Astrocyte of the spinal cord (primary cell): ENCODE results near the gene HLA-DPA1.

Experiments
- DNase-seq: peaks from one replicate; pipeline ENCODE4 v3.0.0; 2011; ENCODE audit warnings: low read depth, low spot score
- H3K4me3 ChIP-seq: 2 replicates; pipeline ENCODE4 v1.5.1; 2011; ENCODE audit warnings: low read depth, mild to moderate bottlenecking, low read length, moderate library complexity
- in situ Hi-C: cut with HindIII; loops from 2 replicates; pipeline ENCODE4 v1.10.0; 2017; ENCODE audit warnings: low sequenced_read_pairs
- TF ChIP-seq, protein P1 (sequence below): IDR thresholded peaks from 2 replicates; pipeline ENCODE4 v1.5.1; 2012; ENCODE audit warnings: low read depth, mild to moderate bottlenecking, low read length, inconsistent platforms

Gene HLA-DPA1

DNA sequence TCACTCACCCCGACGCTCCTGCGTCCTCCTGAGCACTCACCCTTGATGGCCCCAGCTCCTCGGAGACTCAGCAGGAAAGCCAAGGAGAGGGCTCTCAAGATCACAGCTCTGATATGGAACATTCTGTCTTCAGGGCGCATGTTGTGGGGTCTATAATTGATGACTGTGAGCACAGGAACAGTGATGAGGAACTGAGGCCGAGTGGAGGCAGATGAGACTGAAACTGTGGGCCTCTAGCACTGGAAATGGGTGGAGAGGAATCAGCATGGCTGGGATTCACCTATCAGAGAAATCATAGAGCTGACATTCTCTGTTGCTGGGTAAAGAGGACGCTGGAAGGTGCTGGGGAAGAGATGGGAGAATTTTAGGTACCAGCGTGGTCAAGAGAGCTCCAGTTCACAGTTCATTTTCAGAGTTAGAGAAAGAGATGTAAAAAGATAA lies at the start of gene HLA-DPA1:
HLA-DPA1 (minus strand) TSS at position 219 of the 441 bp plus-strand sequence.
- no peak within 1 kb of the TSS for H3K4me3 ChIP-seq
- in situ Hi-C loops = no loop called here
- no peak for DNase-seq
- TF ChIP-seq, protein P1, sequence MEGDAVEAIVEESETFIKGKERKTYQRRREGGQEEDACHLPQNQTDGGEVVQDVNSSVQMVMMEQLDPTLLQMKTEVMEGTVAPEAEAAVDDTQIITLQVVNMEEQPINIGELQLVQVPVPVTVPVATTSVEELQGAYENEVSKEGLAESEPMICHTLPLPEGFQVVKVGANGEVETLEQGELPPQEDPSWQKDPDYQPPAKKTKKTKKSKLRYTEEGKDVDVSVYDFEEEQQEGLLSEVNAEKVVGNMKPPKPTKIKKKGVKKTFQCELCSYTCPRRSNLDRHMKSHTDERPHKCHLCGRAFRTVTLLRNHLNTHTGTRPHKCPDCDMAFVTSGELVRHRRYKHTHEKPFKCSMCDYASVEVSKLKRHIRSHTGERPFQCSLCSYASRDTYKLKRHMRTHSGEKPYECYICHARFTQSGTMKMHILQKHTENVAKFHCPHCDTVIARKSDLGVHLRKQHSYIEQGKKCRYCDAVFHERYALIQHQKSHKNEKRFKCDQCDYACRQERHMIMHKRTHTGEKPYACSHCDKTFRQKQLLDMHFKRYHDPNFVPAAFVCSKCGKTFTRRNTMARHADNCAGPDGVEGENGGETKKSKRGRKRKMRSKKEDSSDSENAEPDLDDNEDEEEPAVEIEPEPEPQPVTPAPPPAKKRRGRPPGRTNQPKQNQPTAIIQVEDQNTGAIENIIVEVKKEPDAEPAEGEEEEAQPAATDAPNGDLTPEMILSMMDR = no peak

DNA sequence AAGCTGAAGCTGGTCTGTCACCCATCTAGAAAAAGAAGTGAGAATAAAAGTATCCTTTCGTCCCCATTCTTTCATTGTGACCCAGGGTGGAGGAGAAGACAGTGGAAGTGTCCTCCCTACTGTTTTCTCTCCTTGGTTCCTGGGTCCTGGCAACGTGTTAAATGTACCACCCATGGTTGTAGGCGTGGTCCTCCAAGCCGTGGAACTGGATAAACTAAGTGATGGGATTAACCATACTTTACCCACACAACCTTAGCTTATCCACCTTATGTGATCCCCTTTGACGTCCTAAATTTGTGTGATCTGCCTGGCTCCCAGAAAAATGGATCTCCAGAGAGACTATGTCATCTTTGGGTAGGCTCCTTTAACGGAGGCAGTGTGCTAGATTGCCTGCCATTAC lies 49.7 kb upstream of the HLA-DPA1 start:
- H3K4me3 ChIP-seq = no peak overlapping the region
- TF ChIP-seq, protein P1 = no peak
- in situ Hi-C loops = no loop called here
- no peak for DNase-seq

GRCh38 chr6:33120001-33120400 lies 46.6 kb upstream of the HLA-DPA1 start:
- TF ChIP-seq, protein P1 = no peak
- H3K4me3 ChIP-seq = no peak overlapping the region
- in situ Hi-C loops = no loop called here
- DNase-seq = no peak

DNA sequence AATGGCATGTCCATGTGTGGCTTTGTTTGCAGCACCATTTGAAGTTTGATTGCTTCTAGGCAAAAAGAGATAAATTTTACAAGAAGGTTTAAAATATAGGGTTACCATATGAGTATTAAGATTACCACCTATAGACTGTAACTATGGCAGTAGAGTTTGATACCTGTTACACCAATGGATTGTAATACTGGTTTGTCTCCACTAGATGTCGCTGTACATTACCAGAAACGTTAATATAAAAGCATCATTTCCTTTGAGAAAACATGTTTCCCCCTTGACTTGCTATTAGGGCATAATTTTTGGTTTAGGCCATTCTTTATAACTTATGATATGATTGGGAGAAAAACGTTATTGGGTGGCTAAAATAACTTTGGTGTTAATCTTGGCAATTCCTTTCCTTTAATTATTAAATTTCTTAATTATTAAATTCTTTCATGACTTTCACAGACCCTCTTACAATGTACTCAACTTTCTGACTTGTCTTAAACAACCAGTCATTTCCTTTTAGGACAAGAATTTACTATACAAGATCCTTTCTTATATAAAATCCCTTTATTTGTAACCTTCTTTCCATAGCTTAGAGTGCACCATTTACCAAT lies 45.2 kb upstream of the HLA-DPA1 start:
- peak; percentile 48 for DNase-seq
- in situ Hi-C loops = no loop called here
- TF ChIP-seq, protein P1 = peak; percentile 67

GRCh38 chr6:33117811-33118277 lies 44.4 kb upstream of the HLA-DPA1 start:
- TF ChIP-seq, protein P1 = no peak
- in situ Hi-C loops = no loop called here
- no peak for DNase-seq
- no peak overlapping the region for H3K4me3 ChIP-seq

More for the DNA sequence above, 45.2 kb upstream of the HLA-DPA1 start:
- no peak overlapping the region for H3K4me3 ChIP-seq

- H3K4me3 ChIP-seq = no peak overlapping the region
- TF ChIP-seq, protein P1 = no peak
- in situ Hi-C loops = no loop called here
- DNase-seq = no peak
Measured at GRCh38 chr6:33116841-33117711, 43.6 kb upstream of the HLA-DPA1 start.
